Measurements from ENCODE around the gene C16orf74. TPM values are rescaled to one million over a fixed set of nuclear protein-coding genes. Genes with fewer than 3 reads are reported as not detected.

The C16orf74 gene
- total RNA-seq, 4 donors from 2014 or later = 0.27 to 7.0 TPM; not detected in 2

- peak; percentile 34 for DNase-seq
- intact Hi-C loops (cut with DNase I; ENCODE audit: low total_unique reads) (no loop called here), in situ Hi-C loops (cut with MboI; ENCODE audit: low pct_ligation_motif_present in 1 of 4, low pct_unique_long_range_greater_than_20kb in 1 of 4, low sequenced_read_pairs in 3 of 4) (loop anchor here in 2 of 4 donors (25.0 kb wide), 2 partner anchors 295 to 420 kb away; no protein-coding TSS in a partner anchor)
- Histone ChIP-seq H3K9me3 (no peaks in the 10 kb centered on the region), H3K27ac (no peak overlapping the region), H3K36me3 (no peaks in the 10 kb centered on the region), H3K4me1 (no peaks in the 10 kb centered on the region), H3K27me3 (no peaks in the 10 kb centered on the region), H3K4me3 (no peak overlapping the region)
- TF ChIP-seq CTCF (IDR thresholded peaks at IDR 0.05) (no peak), POLR2A (IDR thresholded peaks at IDR 0.05) (no peak), EP300 (IDR thresholded peaks at IDR 0.05; ENCODE audit: low read depth) (no peak), POLR2AphosphoS5 (IDR thresholded peaks at IDR 0.05) (no peak)
- 49 to 71% methylated on average over 1 to 16 of the region's 16 CpGs for WGBS, 2 donors (ENCODE audit: low coverage in 1 of 2)
These were observed 43.3 kb downstream of the C16orf74 start for GRCh38 chr16:85707528-85708095.

GRCh38 chr16:85706449-85707034 lies 44.4 kb downstream of the C16orf74 start:
- 83 to 91% methylated on average over 4 to 11 of the region's 11 CpGs for WGBS, 2 donors (ENCODE audit: low coverage in 1 of 2)
- in situ Hi-C loops (cut with MboI; ENCODE audit: low pct_ligation_motif_present in 1 of 4, low pct_unique_long_range_greater_than_20kb in 1 of 4, low sequenced_read_pairs in 3 of 4) = loop anchor here in 2 of 4 donors (25.0 kb wide), 2 partner anchors 294 to 419 kb away; no protein-coding TSS in a partner anchor
- H3K4me3 ChIP-seq = no peak overlapping the region
- no peaks in the 10 kb centered on the region for H3K27me3 ChIP-seq
- no peak overlapping the region for H3K27ac ChIP-seq
- H3K36me3 ChIP-seq = no peaks in the 10 kb centered on the region
- H3K4me1 ChIP-seq = no peaks in the 10 kb centered on the region
- no peaks in the 10 kb centered on the region for H3K9me3 ChIP-seq
- TF ChIP-seq POLR2A (IDR thresholded peaks at IDR 0.05) (no peak), POLR2AphosphoS5 (IDR thresholded peaks at IDR 0.05) (no peak), EP300 (IDR thresholded peaks at IDR 0.05; ENCODE audit: low read depth) (no peak), CTCF (IDR thresholded peaks at IDR 0.05) (no peak)
- no peak for DNase-seq
- intact Hi-C loops (cut with DNase I; ENCODE audit: low total_unique reads) = no loop called here

GRCh38 chr16:85704900-85705846 lies 45.7 kb downstream of the C16orf74 start:
- intact Hi-C loops (cut with DNase I; ENCODE audit: low total_unique reads) (no loop called here), in situ Hi-C loops (cut with MboI; ENCODE audit: low pct_ligation_motif_present in 1 of 4, low pct_unique_long_range_greater_than_20kb in 1 of 4, low sequenced_read_pairs in 3 of 4) (loop anchor here in 2 of 4 donors (25.0 kb wide), 2 partner anchors 293 to 418 kb away; no protein-coding TSS in a partner anchor)
- Histone ChIP-seq H3K9me3 (no peaks in the 10 kb centered on the region), H3K36me3 (no peaks in the 10 kb centered on the region), H3K4me3 (no peak overlapping the region), H3K27me3 (no peaks in the 10 kb centered on the region), H3K27ac (no peak overlapping the region), H3K4me1 (no peaks in the 10 kb centered on the region)
- TF ChIP-seq POLR2AphosphoS5 (IDR thresholded peaks at IDR 0.05) (no peak), POLR2A (IDR thresholded peaks at IDR 0.05) (no peak), CTCF (IDR thresholded peaks at IDR 0.05) (no peak)
- 0 to 91% methylated on average over 1 to 16 of the region's 20 CpGs for WGBS, 2 donors (ENCODE audit: low coverage in 1 of 2)
- DNase-seq = no peak

- 89% methylated on average over 11 of the region's 11 CpGs; no CpG with 5 or more reads in 1 of the 2 donors for WGBS, 2 donors (ENCODE audit: low coverage in 1 of 2)
- no peak for DNase-seq
- in situ Hi-C loops (cut with MboI; ENCODE audit: low pct_ligation_motif_present in 1 of 4, low pct_unique_long_range_greater_than_20kb in 1 of 4, low sequenced_read_pairs in 3 of 4) = loop anchor here in 2 of 4 donors (25.0 kb wide), 2 partner anchors 292 to 417 kb away; no protein-coding TSS in a partner anchor
- no peaks in the 10 kb centered on the region for H3K9me3 ChIP-seq
- TF ChIP-seq EP300 (IDR thresholded peaks at IDR 0.05; ENCODE audit: low read depth) (no peak), POLR2AphosphoS5 (IDR thresholded peaks at IDR 0.05) (no peak), POLR2A (IDR thresholded peaks at IDR 0.05) (no peak), CTCF (IDR thresholded peaks at IDR 0.05) (no peak)
- intact Hi-C loops (cut with DNase I; ENCODE audit: low total_unique reads) = no loop called here
- no peaks in the 10 kb centered on the region for H3K27me3 ChIP-seq
- H3K27ac ChIP-seq = no peak overlapping the region
- H3K36me3 ChIP-seq = no peaks in the 10 kb centered on the region
- H3K4me1 ChIP-seq = no peaks in the 10 kb centered on the region
- no peak overlapping the region for H3K4me3 ChIP-seq
These were observed 46.9 kb downstream of the C16orf74 start for GRCh38 chr16:85704011-85704410.

All from transverse colon (tissue), 4 donors.